Testis (tissue), 2 donors: ENCODE data around the gene SLX4.

Source experiments
- CTCF ChIP-seq, 3 experiments: fragments of 450-650 bp in 2 of 3; fragments of 200-600 bp in 1 of 3; sonication (generic) in 1 of 3; IDR thresholded peaks; one replicate each; pipeline ENCODE4 v1.5.1; 2016 to 2019; ENCODE audit warnings: antibody characterized with exemption in 3 of 3, mild to moderate bottlenecking in 2 of 3, moderate library complexity in 1 of 3
- POLR2A ChIP-seq: fragments of 450-650 bp; IDR thresholded peaks from one replicate; pipeline ENCODE4 v1.6.1; 2017; ENCODE audit warnings: antibody characterized with exemption, mild to moderate bottlenecking, moderate library complexity

GRCh38 chr16:3640632-3641501, 29.5 kb upstream of the SLX4 start:
- TF ChIP-seq CTCF (IDR thresholded peaks at IDR 0.05) (no peak), POLR2A (no peak)
